ENCODE results near the gene FAM204A.

- TF ChIP-seq CTCF (IDR thresholded peaks at IDR 0.05; ENCODE audit: insufficient read depth, low read length, poor library complexity, severe bottlenecking) = no peak
- TF ChIP-seq EZH2phosphoT487 (conservative IDR thresholded peaks at IDR 0.05; ENCODE audit: low read length) = no peak
Measured at GRCh38 chr10:118365702-118366101, 23.6 kb upstream of the FAM204A start.
